B cell (primary cell): ENCODE data around the gene CD2. TPM values are rescaled to one million over a fixed set of nuclear protein-coding genes. Genes with fewer than 3 reads are reported as not detected.

Experiments
- ATAC-seq: fragments of 200-7000 bp; cut with Tn5 transposase; one replicate; pipeline ENCODE4 v1.10.0; 2021; ENCODE audit warnings: low read depth, mild to moderate bottlenecking, moderate number of reproducible peaks, moderate library complexity
- CTCF ChIA-PET: fragments of 350-600 bp; sonication (Branson Sonifier 250); formaldehyde crosslinking; loops from one replicate; lab custom pipeline; 2021; ENCODE audit warnings: antibody characterized with exemption, inconsistent platforms; lab: Charles Lee
- POLR2A ChIA-PET: fragments of 350-600 bp; sonication (Branson Sonifier 250); formaldehyde crosslinking; loops from one replicate; lab custom pipeline; 2021; ENCODE audit warnings: antibody characterized with exemption; lab: Charles Lee
- DNase-seq: peaks from one replicate; pipeline ENCODE4 v3.0.0; 2013
- H2AFZ ChIP-seq: 2 replicates; pipeline ENCODE4 v1.6.1; 2012; ENCODE audit warnings: mild to moderate bottlenecking, low read depth, low read length; ENCODE audit not compliant: insufficient read depth, poor library complexity, severe bottlenecking
- H3K27ac ChIP-seq, 2 donors: 1 replicate in 1 of 2; 2 replicates in 1 of 2; pipeline ENCODE4 v1.5.1; 2012 to 2013; ENCODE audit warnings: low read length in 2 of 2, mild to moderate bottlenecking in 2 of 2, moderate library complexity in 1 of 2
- H3K27me3 ChIP-seq, 4 experiments: fragments of 200-600 bp in 1 of 4; sonication (generic) in 1 of 4; replicated peaks in 1 of 4; 1 replicate in 2 of 4; 2 replicates in 2 of 4; pipeline versions ENCODE4 v1.6.1 to v1.7.0; 2013 to 2016; ENCODE audit warnings: low read length in 3 of 4, mild to moderate bottlenecking in 2 of 4, mixed read lengths in 1 of 4, moderate library complexity in 1 of 4; ENCODE audit not compliant: insufficient read depth in 4 of 4, control insufficient read depth in 3 of 4; ENCODE audit errors: control extremely low read depth in 1 of 4
- H3K36me3 ChIP-seq, 2 experiments: replicated peaks in 1 of 2; 1 replicate in 1 of 2; 2 replicates in 1 of 2; pipeline versions ENCODE4 v1.6.1 to v1.7.1; 2013; ENCODE audit warnings: low read length in 1 of 2; ENCODE audit not compliant: insufficient read depth in 2 of 2, control insufficient read depth in 1 of 2; ENCODE audit errors: control extremely low read depth in 1 of 2, extremely low read depth in 1 of 2
- H3K4me1 ChIP-seq, 2 donors: fragments of 200-600 bp in 1 of 2; sonication (generic) in 1 of 2; 1 replicate in 1 of 2; 2 replicates in 1 of 2; pipeline versions ENCODE4 v1.5.1 to v1.6.1; 2013 to 2017; ENCODE audit warnings: low read length in 2 of 2; ENCODE audit not compliant: control insufficient read depth in 2 of 2, insufficient read depth in 2 of 2
- H3K4me2 ChIP-seq: replicated peaks from 2 replicates; pipeline ENCODE3; 2012; ENCODE audit warnings: mild to moderate bottlenecking, low read depth, low read length; ENCODE audit not compliant: poor library complexity, severe bottlenecking
- H3K4me3 ChIP-seq, 5 experiments: fragments of 200-600 bp in 1 of 5; sonication (generic) in 1 of 5; 1 replicate in 3 of 5; 2 replicates in 2 of 5; pipeline versions ENCODE4 v1.5.1 to v1.7.0; 2011 to 2016; ENCODE audit warnings: low read length in 4 of 5, mild to moderate bottlenecking in 4 of 5, low read depth in 2 of 5, control low read depth in 1 of 5, moderate library complexity in 1 of 5; ENCODE audit not compliant: insufficient read depth in 1 of 5; ENCODE audit errors: control extremely low read depth in 1 of 5, extremely low read depth in 1 of 5
- H3K79me2 ChIP-seq: fragments of 200-600 bp; sonication (generic); one replicate; pipeline ENCODE4 v1.6.0; 2016; ENCODE audit warnings: low read length; ENCODE audit not compliant: control insufficient read depth, insufficient read depth
- H3K9ac ChIP-seq: fragments of 200-600 bp; sonication (generic); 2 replicates; pipeline ENCODE4 v1.6.1; 2017; ENCODE audit warnings: mild to moderate bottlenecking, low read length, moderate library complexity
- H3K9me3 ChIP-seq, 3 donors: one replicate each; pipeline versions ENCODE4 v1.6.1 to v1.7.1; 2013; ENCODE audit warnings: low read length in 2 of 3; ENCODE audit not compliant: control insufficient read depth in 2 of 3, insufficient read depth in 1 of 3; ENCODE audit errors: control extremely low read depth in 1 of 3
- H4K20me1 ChIP-seq: 2 replicates; pipeline ENCODE4 v1.6.0; 2012; ENCODE audit warnings: mild to moderate bottlenecking, low read length; ENCODE audit not compliant: insufficient read depth, control insufficient read depth, poor library complexity, severe bottlenecking
- H3K27ac Mint-ChIP-seq: one replicate; pipeline ENCODE4 v1.8.0; 2021; ENCODE audit warnings: mixed read lengths
- H3K27me3 Mint-ChIP-seq: one replicate; pipeline ENCODE4 v1.8.0; 2021; ENCODE audit warnings: mixed read lengths
- H3K4me1 Mint-ChIP-seq: one replicate; pipeline ENCODE4 v1.8.0; 2021; ENCODE audit warnings: mixed read lengths
- H3K4me3 Mint-ChIP-seq: one replicate; pipeline ENCODE4 v1.8.0; 2021; ENCODE audit warnings: mixed read lengths
- H3K9me3 Mint-ChIP-seq: one replicate; pipeline ENCODE4 v1.8.0; 2022; ENCODE audit warnings: mixed read lengths; ENCODE audit not compliant: insufficient read depth
- EZH2 ChIP-seq: IDR thresholded peaks from 2 replicates; pipeline ENCODE4 v1.6.1; 2012; ENCODE audit warnings: borderline replicate concordance, low read depth, mild to moderate bottlenecking, moderate library complexity, low read length; ENCODE audit not compliant: insufficient read depth, poor library complexity, severe bottlenecking
- WGBS: methylation state at CpG from one replicate; pipeline ENCODE4 v1.1.5; 2013; ENCODE audit warnings: missing lambda C conversion rate; ENCODE audit not compliant: insufficient coverage; 5-methylcytosine and 5-hydroxymethylcytosine counted together
- intact Hi-C: fragments of 100-400 bp; cut with micrococcal nuclease; formaldehyde crosslinking; loops from one replicate; pipeline ENCODE4 v1.10.0; 2022
- polyA plus RNA-seq: library from polyadenylated mRNA; depleted of rRNA; stranded (reverse); fragments of >200 nt; gene quantifications from 2 replicates; pipeline ENCODE4 v1.2.3, GENCODE V29; 2012
- total RNA-seq, 2 donors: library from RNA; stranded (reverse); fragments of 120-200 nt in 1 of 2; gene quantifications; 1 replicate in 1 of 2; 2 replicates in 1 of 2; pipeline versions ENCODE4 v1.2.3 to v1.2.4, GENCODE V29; 2013 to 2022
- TF ChIP-seq, protein P1 (sequence below): fragments of 200-600 bp; IDR thresholded peaks from one replicate; pipeline ENCODE4 v1.8.0; 2022; ENCODE audit warnings: antibody characterized with exemption, mild to moderate bottlenecking

CD2 gene
- total and polyA plus RNA-seq, 2 donors (not counting 1 experiment from before 2014, with no cell fraction given), result 0.52 to 0.74 TPM

DNA sequence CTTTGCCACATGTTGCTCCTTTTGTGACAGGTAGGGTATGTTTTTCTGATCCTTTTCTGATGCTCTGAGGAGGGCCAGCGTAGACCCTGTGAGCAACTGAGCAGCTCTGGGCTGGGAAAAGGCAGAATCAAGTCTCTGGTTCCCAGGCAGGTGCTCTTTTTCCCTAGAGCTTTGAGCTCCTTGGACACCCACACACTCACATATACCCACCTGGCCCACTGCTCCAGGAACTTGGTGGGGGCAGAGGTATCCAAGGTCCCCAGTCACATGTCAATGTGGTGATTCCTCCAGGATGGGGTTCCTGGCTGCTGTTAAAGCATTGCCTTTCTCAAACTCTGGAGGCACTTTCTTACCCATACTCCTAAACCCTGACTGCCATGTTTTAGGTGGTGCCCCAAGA, 5.4 kb downstream of the CD2 start:
- DNase-seq (no peak), ATAC-seq (no peak)
- Mint-ChIP-seq H3K4me3 (no peak overlapping the region), H3K4me1 (no peaks in the 10 kb centered on the region), H3K27me3 (peaks cover 2% of the 10 kb centered on the region), H3K27ac (no peak overlapping the region), H3K9me3 (no peaks in the 10 kb centered on the region)
- H3K36me3 ChIP-seq, result no peaks in the 10 kb centered on the region
- H3K4me2 ChIP-seq, result no peak overlapping the region
- H3K4me1 ChIP-seq, result no peaks in the 10 kb centered on the region
- POLR2A ChIA-PET, result no interaction called here
- H3K27me3 ChIP-seq, result no peaks in the 10 kb centered on the region
- H2AFZ ChIP-seq, result no peak overlapping the region
- intact Hi-C loops, result no loop called here
- TF ChIP-seq, protein P1, sequence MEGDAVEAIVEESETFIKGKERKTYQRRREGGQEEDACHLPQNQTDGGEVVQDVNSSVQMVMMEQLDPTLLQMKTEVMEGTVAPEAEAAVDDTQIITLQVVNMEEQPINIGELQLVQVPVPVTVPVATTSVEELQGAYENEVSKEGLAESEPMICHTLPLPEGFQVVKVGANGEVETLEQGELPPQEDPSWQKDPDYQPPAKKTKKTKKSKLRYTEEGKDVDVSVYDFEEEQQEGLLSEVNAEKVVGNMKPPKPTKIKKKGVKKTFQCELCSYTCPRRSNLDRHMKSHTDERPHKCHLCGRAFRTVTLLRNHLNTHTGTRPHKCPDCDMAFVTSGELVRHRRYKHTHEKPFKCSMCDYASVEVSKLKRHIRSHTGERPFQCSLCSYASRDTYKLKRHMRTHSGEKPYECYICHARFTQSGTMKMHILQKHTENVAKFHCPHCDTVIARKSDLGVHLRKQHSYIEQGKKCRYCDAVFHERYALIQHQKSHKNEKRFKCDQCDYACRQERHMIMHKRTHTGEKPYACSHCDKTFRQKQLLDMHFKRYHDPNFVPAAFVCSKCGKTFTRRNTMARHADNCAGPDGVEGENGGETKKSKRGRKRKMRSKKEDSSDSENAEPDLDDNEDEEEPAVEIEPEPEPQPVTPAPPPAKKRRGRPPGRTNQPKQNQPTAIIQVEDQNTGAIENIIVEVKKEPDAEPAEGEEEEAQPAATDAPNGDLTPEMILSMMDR, result no peak
- TF ChIP-seq EZH2, result no peak
- no peaks in the 10 kb centered on the region for H4K20me1 ChIP-seq
- no peak overlapping the region for H3K27ac ChIP-seq
- CTCF ChIA-PET, result no interaction called here
- no peaks in the 10 kb centered on the region for H3K79me2 ChIP-seq
- H3K9me3 ChIP-seq, result peaks cover 0 to 3% (median 0%) of the 10 kb centered on the region in 3 donors
- 100% methylated on average over 1 of the region's 1 CpG for whole genome bisulfite sequencing
- H3K9ac ChIP-seq, result no peak overlapping the region
- no peak overlapping the region for H3K4me3 ChIP-seq

DNA sequence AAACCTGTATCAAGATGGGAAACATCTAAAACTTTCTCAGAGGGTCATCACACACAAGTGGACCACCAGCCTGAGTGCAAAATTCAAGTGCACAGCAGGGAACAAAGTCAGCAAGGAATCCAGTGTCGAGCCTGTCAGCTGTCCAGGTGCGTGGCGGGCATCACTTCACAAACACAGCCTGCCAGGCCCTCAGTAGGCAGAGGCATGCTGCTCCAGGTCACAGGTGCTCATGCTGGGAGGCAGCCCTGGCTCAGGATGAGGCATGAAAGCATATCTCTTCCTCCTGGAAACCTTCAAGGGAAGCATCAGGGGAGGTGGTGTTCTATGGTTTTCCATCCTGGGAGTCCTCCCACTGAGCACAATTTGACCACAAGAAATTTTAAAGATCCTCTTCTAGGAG, 6.3 kb downstream of the CD2 start:
- Histone ChIP-seq H4K20me1 (no peaks in the 10 kb centered on the region), H3K4me2 (no peak overlapping the region), H3K9me3 (peaks cover 0 to 3% (median 0%) of the 10 kb centered on the region in 3 donors), H2AFZ (no peak overlapping the region), H3K79me2 (no peaks in the 10 kb centered on the region), H3K27me3 (no peaks in the 10 kb centered on the region), H3K4me1 (no peaks in the 10 kb centered on the region), H3K4me3 (no peak overlapping the region), H3K27ac (no peak overlapping the region), H3K36me3 (no peaks in the 10 kb centered on the region), H3K9ac (no peak overlapping the region)
- WGBS, result 80% methylated on average over 1 of the region's 3 CpGs
- no peaks in the 10 kb centered on the region for H3K4me1 Mint-ChIP-seq
- intact Hi-C loops, result no loop called here
- TF ChIP-seq, protein P1, result no peak
- TF ChIP-seq EZH2, result no peak
- no peak overlapping the region for H3K4me3 Mint-ChIP-seq
- H3K9me3 Mint-ChIP-seq, result no peaks in the 10 kb centered on the region
- H3K27ac Mint-ChIP-seq, result no peak overlapping the region
- no peak for ATAC-seq
- peaks cover 2% of the 10 kb centered on the region for H3K27me3 Mint-ChIP-seq
- no peak for DNase-seq
- CTCF ChIA-PET, result no interaction called here
- POLR2A ChIA-PET, result no interaction called here
